ENCODE measurements around the gene FBXO39. TPM values are rescaled to one million over a fixed set of nuclear protein-coding genes. Genes with fewer than 3 reads are reported as not detected.
"Not testable (repeated sequence)": the region's sequence is repeated elsewhere in the genome, so short reads cannot be mapped to it uniquely, and the experiment has no call there.

Gene FBXO39
- total RNA-seq, result not detected

DNA sequence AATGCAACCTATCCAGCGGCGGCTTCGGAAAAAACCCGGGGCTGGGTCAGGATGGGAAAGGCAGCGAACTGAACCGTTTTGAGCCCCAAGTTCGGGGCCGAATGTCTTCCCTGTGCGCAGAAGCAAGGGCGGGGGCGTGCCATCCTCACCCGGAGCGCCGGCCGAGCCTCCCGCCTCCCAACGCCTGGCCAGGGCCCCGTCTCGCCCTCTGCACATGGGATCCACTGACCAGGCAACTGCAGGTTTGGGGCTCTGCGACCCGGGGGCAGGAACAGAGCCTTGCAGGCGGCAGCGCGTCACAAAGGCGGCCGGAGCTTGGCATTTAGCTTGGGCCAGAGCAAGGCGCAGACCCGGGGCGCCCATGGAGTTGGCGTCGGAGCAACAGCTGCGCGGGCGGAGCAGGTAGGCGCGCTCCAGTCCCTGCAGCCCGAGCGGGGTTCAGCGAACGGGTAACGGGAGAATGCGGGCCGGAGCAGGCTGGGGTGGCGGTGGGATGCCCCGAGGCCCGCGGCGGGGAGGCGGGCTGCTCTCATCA lies at the start of gene FBXO39:
Gene FBXO39 (plus strand): TSS at position 345 of the 535 bp plus-strand sequence. CDS start 3,654 bp downstream, outside the sequence.
- DNase-seq, result no peak

- no peak for DNase-seq
Observed at GRCh38 chr17:6729531-6729930, 46.5 kb upstream of the FBXO39 start.

DNA sequence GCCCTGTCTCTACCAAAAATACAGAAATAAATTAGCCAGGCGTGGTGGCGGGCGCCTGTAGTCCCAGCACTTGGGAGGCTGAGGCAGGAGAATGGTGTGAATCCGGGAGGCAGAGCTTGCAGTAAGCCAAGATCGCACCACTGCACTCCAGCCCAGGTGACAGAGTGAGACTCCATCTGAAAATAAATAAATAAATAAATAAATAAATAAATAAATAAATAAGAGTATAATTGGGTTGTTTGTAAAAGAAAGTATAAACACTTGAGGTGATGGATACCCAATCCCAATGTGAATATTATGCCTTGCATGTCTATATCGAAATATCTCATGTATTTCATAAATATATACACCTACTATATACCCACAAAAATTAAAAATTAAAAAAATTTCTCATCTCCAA lies 29.4 kb upstream of the FBXO39 start:
- DNase-seq, result not testable (repeated sequence)

GRCh38 chr17:6748617-6749016 lies 27.4 kb upstream of the FBXO39 start:
- no peak for DNase-seq

GRCh38 chr17:6749519-6749918 lies 26.5 kb upstream of the FBXO39 start:
- DNase-seq, result no peak

DNA sequence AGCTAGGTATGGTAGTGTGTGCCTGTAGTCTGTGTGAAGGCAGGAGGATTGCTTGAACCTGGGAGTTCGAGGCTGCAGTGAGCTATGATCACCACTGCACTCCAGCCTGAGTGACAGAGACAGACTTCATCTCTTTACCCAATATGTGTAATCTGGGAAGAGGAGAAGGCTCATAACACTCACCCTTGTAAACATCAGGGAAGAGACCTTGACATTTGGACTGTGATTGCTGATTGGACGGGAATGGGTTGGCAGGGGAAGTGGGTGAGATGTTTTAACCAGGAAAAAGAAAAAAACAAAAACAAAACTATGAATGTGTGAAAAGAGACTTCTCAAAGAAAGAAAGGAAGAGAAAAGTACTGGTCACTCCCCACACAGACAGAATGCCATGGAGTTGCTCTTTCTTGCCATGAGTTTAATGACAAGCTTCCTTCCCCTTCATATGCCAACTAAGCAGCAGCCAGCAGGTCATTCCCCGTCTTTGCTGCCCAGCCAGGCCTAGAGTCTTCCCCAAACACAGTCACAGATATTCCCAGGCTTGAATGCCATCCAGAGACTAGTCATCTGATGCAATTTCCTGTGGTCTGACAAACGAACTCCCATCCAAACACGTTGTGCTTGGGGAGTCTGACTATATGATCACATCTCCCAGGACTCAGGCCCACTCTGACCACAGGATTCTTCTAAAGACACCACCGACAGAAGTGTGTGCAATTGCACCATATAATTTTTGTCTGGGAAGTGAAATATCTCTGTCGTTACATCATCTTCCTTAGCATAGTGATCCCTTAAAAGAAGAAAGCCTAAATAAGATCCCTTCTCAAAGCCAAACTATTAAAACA lies 23.7 kb upstream of the FBXO39 start:
- DNase-seq, result no peak

- no peak for DNase-seq
Observed at GRCh38 chr17:6753006-6753445, 23.0 kb upstream of the FBXO39 start.

- no peak for DNase-seq
Observed at GRCh38 chr17:6753546-6753945, 22.5 kb upstream of the FBXO39 start.

DNA sequence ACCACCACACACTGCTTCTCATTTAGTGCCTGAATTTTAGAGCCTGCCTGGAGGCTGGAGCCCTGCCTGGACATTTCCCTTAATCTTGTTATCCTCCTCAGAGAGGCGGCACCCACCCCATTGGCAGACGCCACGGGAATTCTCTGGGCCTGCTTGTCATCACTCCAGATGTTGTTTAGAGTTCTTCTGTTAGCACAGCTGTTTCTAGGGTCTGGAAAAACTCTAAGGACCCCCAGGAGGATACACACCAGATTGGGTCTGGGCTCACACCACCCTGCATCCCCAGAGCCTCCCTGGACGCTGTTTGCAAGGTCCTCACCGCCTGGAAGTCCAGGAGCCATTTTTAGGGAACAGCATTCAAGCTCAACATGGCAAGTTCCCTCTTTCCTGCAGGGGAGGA lies 20.7 kb upstream of the FBXO39 start:
- no peak for DNase-seq

DNA sequence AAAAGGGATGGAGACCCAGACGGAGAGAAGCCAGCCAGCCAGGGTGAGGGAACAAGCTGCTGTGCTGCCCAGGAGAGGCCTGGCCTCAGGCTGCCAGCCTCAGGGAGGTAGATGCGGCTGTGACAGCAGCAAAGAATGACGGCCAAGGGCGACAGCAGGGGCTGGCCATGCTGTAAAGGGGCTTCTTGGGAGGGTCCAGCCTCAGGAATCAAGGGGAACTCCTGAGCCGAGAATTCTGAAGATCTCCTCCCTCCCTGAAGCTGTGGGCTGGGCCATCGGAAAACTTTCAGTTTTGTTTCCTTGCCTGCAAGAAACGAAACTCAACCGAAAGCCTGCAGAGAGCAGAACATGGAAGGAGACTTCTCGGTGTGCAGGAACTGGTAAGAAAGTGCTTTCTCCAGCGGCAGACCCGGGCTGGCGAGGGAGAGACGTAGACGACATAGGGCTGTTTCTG lies 20.3 kb upstream of the FBXO39 start, which contains the start of gene XAF1:
Gene XAF1 (plus strand): TSS at position 316 of the 454 bp plus-strand sequence. CDS start 33 bp downstream, at position 349.
- no peak for DNase-seq

DNA sequence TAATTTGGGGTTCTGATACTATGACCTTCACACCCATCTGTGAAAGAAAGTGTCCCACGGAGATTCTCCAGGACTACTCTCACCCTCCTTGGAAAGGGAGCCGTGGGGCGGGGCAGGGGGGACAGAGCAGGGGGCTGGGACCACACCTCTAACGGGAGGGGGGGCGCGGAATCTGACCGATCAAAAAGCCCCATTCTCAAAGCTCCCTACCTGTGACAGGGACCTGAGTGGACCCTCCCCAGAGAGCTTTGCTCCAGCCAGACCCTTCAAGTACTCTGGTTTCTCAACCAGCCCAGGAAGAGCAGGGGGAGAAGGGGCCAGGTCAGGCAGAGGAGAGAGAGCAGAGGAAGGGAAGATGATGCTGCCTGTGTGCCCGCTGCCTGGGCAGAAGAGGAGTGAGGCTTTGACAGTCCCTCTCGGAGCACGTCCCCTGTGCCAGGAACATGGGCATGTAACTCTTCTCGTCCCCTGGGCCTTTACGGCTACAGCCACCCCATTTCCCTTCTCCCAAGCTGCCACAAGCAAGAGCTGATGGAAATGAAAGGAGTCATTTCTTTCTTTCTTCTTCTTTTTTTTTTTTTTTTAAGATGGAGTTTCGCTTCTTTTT lies 19.5 kb upstream of the FBXO39 start:
- DNase-seq, result no peak

DNA sequence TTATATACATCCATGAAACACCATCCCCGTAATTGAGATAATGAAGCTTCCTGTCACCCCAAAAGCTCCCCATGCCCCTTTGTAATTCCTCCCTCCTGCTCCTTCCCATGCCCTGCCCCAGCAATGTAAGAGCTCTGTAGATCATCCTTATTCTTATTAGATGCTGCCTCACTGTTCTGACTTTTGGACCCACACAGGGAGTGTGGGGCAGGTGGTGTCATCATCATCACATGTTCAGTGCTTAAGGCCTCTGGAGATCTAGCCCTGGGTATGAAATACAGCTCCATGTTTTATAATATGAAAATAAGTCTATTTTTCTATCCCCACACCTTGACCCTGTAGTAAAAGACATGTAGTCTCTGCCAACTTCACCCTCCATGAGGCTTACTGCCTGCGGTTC lies 18.3 kb upstream of the FBXO39 start:
- DNase-seq, result no peak

GRCh38 chr17:6761779-6762178 lies 14.2 kb upstream of the FBXO39 start:
- no peak for DNase-seq

- no peak for DNase-seq
Observed at GRCh38 chr17:6768447-6768846, 7.6 kb upstream of the FBXO39 start.

DNA sequence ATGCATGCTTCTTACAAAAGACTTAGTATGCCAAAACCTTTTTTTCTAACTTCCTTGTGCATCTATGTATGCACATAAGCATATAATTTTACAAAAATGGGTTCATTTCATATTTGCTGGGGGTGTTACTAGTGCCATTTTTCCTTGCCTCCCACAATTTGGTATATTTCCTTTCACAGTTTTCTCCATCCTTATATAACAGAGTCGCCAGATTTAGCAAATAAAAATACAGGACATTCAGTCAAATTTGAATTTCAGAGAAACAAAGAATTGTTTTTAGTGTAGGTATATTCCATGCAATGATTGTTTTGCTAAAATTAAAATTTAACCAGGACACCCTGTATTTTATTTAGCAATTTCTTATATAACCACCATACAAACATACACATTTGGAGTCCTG lies 4.0 kb upstream of the FBXO39 start:
- no peak for DNase-seq

DNA sequence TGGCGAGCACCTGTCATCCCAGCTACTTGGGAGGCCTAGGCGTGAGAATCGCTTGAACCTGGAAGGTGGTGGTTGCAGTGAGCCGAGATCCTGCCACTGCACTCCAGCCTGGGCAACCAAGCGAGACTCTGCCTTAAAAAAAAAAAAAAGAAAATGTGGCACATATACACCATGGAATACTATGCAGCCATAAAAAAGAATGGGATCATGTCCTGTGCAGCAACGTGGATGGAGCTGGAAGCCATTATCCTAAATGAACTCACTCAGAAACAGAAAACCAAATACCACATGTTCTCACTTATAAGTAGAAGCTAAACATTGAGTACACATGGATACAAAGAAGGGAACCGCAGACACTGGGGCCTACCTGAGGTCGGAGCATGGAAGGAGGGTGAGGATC lies 1.1 kb upstream of the FBXO39 start:
- not testable (repeated sequence) for DNase-seq

DNA sequence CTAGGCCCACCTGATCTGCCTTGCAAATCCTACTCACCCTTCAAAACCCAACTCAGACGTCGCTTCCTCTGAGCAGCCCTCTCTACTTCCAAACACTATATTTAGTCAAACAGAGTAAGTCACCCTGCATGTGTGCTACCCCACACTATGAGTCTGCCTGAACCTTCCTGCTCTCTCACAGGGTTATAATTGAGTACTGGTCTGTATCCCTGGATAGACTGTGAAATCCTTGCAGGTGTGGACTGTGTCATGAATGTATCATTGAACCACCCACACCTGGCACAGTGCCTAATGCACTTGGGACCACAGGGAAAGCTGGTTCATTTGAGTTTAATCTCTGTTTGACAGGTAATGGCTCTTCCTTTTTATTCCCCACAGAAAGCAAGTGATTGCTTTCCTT lies 3.4 kb downstream of the FBXO39 start:
- DNase-seq, result no peak

- DNase-seq, result no peak
Observed at GRCh38 chr17:6780001-6780400, 4.0 kb downstream of the FBXO39 start.

DNA sequence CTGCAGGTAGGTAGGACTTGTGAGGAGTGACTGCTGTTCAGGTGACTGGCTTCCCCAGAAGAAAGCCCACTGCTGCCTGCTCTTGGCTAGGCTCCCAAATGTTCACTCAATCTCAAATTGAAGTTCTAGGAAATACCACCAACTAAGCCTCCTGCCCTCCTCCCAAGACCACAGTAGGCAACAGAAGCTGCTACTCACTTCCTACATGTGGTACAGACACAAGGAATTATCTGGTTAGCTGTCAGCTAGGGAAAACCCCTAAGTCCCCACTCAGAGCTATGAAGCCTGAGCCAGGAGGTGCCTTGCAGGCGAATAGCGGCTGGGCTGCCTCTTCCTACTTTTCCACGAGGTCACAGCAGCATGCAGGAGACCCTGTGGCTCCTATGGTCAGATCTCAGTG lies 4.9 kb downstream of the FBXO39 start:
- DNase-seq, result no peak

GRCh38 chr17:6782244-6782643 lies 6.2 kb downstream of the FBXO39 start:
- DNase-seq, result no peak

- no peak for DNase-seq
Observed at GRCh38 chr17:6786618-6787017, 10.6 kb downstream of the FBXO39 start.

- no peak for DNase-seq
Observed at GRCh38 chr17:6787081-6787693, 11.2 kb downstream of the FBXO39 start.

DNA sequence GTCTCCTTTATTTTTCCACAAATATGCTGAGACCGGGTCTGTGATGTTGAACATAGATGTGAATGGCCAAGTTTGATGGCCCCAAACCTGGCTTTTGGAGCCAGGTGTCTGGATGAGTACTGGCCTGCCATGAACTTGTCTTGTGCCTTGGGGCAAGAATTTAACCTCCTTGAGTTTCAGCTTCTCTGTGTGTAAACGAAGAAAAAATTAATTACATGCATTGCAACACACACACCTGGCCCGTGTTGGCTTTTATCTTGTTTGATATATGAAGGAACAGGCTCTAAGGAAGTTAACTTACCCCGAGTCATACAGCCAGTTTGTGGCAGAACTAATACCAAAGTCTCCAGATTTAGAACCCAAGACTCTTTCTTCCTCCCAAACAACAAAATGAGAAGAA lies 13.1 kb downstream of the FBXO39 start:
- DNase-seq, result no peak
